ENCODE data around the gene SUMF2. TPM values are rescaled to one million over a fixed set of nuclear protein-coding genes. Genes with fewer than 3 reads are reported as not detected.

Gene SUMF2
- polyA plus RNA-seq, 1 donor from 2014 or later: 69.3 TPM

- no peaks in the 10 kb centered on the region for H3K9me3 ChIP-seq (ENCODE audit: low read length)
- no peak within 1 kb of the TSS for H2AFZ ChIP-seq (ENCODE audit: low read depth, low read length)
- H3K27ac ChIP-seq (ENCODE audit: low read length): no peak within 1 kb of the TSS
- no peak for TF ChIP-seq POLR2AphosphoS5 (IDR thresholded peaks at IDR 0.05)
- no peak for TF ChIP-seq MXI1 (conservative IDR thresholded peaks at IDR 0.05; ENCODE audit: poor library complexity, severe bottlenecking)
- TF ChIP-seq EP300 (conservative IDR thresholded peaks at IDR 0.05; ENCODE audit: poor library complexity, severe bottlenecking): no peak
- TF ChIP-seq TAF1 (IDR thresholded peaks at IDR 0.05; ENCODE audit: low read depth): no peak
- H3K9ac ChIP-seq (ENCODE audit: low read length): no peak within 1 kb of the TSS
- no peaks in the 10 kb centered on the region for H3K27me3 ChIP-seq (ENCODE audit: insufficient read depth, low read depth, low read length)
- H3K36me3 ChIP-seq (ENCODE audit: insufficient read depth, low read length): no peaks in the 10 kb centered on the region
- H3K4me2 ChIP-seq (ENCODE audit: low read length): no peak within 1 kb of the TSS
- H3F3A ChIP-seq (ENCODE audit: insufficient read depth, low read length, poor library complexity, severe bottlenecking): no peaks in the 10 kb centered on the region
- H4K20me1 ChIP-seq (ENCODE audit: insufficient read depth): no peaks in the 10 kb centered on the region
- no peaks in the 10 kb centered on the region for H3K79me2 ChIP-seq (replicated peaks; ENCODE audit: insufficient read depth, low read length)
- no peaks in the 10 kb centered on the region for H3K9me2 ChIP-seq (ENCODE audit: insufficient read depth, low read length)
- H3K4me3 ChIP-seq (ENCODE audit: low read length): no peak within 1 kb of the TSS
Measured at GRCh38 chr7:56115852-56116538, 51.9 kb downstream of the SUMF2 start, which contains the start of gene NUPR2. TSS of gene NUPR2 (minus strand) at chr7:56116417. CDS start at chr7:56116314, 103 bp downstream.

GRCh38 chr7:56121440-56121839, 57.4 kb downstream of the SUMF2 start:
- Histone ChIP-seq H3K9me3 (ENCODE audit: low read length) (no peaks in the 10 kb centered on the region), H3K9me2 (ENCODE audit: insufficient read depth, low read length) (no peaks in the 10 kb centered on the region), H3K9ac (ENCODE audit: low read length) (no peak overlapping the region), H3K79me2 (replicated peaks; ENCODE audit: insufficient read depth, low read length) (no peaks in the 10 kb centered on the region), H3K27me3 (ENCODE audit: insufficient read depth, low read depth, low read length) (no peaks in the 10 kb centered on the region), H3K36me3 (ENCODE audit: insufficient read depth, low read length) (no peaks in the 10 kb centered on the region), H2AFZ (ENCODE audit: low read depth, low read length) (no peak overlapping the region), H3K4me2 (ENCODE audit: low read length) (no peak overlapping the region), H3K27ac (ENCODE audit: low read length) (no peak overlapping the region), H4K20me1 (ENCODE audit: insufficient read depth) (no peaks in the 10 kb centered on the region), H3F3A (ENCODE audit: insufficient read depth, low read length, poor library complexity, severe bottlenecking) (no peaks in the 10 kb centered on the region), H3K4me3 (ENCODE audit: low read length) (no peak overlapping the region)
- no peak for TF ChIP-seq MXI1 (conservative IDR thresholded peaks at IDR 0.05; ENCODE audit: poor library complexity, severe bottlenecking)
- TF ChIP-seq POLR2AphosphoS5 (IDR thresholded peaks at IDR 0.05): no peak
- no peak for TF ChIP-seq EZH2 (IDR thresholded peaks at IDR 0.05; ENCODE audit: borderline replicate concordance, insufficient read depth, low read length, poor library complexity, severe bottlenecking)
- TF ChIP-seq TAF1 (IDR thresholded peaks at IDR 0.05; ENCODE audit: low read depth): no peak
- TF ChIP-seq RAD21 (conservative IDR thresholded peaks at IDR 0.05): no peak
- TF ChIP-seq EP300 (conservative IDR thresholded peaks at IDR 0.05; ENCODE audit: poor library complexity, severe bottlenecking): no peak
- no peak for TF ChIP-seq CTCF (IDR thresholded peaks at IDR 0.05; ENCODE audit: poor library complexity, severe bottlenecking)
- TF ChIP-seq REST (IDR thresholded peaks at IDR 0.05; ENCODE audit: borderline replicate concordance): no peak
- no peak for TF ChIP-seq SMC3 (conservative IDR thresholded peaks at IDR 0.05; ENCODE audit: poor library complexity)

Measured in neural cell (in vitro differentiated cells).